Right lung (tissue), 5 donors: ENCODE data around the gene CYB5A. TPM values are rescaled to one million over a fixed set of nuclear protein-coding genes. Genes with fewer than 3 reads are reported as not detected.
A peak's percentile ranks its signal among the peaks of the same experiment; 100 is the strongest.

ENCODE experiments used
- DNase-seq, 2 donors: peaks; one replicate each; pipeline ENCODE4 v3.0.0-alpha.2; 2013
- polyA plus RNA-seq, 5 donors: library from polyadenylated mRNA; unstranded; fragments of 120-200 nt; gene quantifications; one replicate each; pipeline versions ENCODE4 v1.2.1 to v1.2.3, GENCODE V29; 2013; ENCODE audit warnings: inconsistent platforms in 1 of 5, low replicate concordance in 1 of 5; ENCODE audit not compliant: insufficient read length in 5 of 5, insufficient read depth in 1 of 5

The CYB5A gene
- polyA plus RNA-seq, 5 donors, result 253 to 285 (median 268) TPM

DNA sequence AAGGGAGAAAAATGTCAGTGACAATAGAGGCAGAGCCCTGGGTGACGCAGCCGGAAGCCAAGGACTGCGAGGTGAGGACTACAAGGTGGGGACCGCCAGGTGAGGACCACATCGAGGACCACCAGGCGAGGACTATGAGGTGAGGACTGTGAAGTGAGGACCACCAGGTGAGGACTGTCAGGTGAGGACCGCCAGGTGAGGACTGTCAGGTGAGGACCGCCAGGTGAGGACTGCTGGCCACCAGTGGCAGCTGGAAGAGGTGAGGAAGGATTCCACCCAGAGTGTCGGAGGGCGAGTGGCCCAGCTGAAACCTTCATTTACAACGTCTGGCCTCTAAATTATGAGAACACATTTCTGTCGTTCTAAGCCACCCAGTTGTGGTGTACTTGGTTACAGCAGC, 41.6 kb downstream of the CYB5A start:
- DNase-seq, result no peak

DNA sequence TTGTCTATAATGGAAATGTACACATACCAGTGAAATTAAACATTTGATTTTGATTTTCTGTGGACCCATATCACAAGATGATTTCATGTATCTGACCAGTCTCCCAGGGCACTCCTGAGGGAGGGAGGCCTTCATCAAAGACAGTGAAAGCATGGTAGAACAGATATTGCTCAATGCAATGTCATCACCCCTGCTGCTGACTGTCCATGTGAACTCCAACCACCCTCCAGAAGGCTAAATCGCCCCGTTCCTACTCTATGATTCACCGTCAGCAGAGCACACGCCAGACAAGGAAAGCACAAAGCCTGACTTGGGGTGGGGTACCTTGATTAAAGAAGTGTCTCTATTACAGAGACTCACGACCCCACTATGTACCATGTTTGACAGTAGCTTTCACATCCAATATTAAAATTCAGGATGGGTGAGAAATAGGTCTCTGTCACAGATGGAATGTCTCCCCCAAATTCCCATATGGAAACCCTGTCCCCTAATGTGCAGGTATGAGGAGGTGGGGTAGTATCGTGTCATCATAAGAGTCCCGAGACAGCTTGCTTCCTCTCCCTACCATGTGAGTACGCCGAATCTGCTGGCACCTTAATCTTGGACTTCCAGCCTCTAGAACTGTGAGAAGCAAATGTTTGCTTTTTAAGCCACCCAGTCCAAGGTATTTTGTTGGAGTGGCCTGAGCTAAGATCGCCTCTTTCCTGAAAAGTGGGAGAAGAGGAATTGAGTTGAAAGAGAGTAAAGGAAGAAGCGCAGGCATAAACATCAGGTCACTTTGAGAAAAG, 42.4 kb downstream of the CYB5A start:
- DNase-seq, result no peak

- no peak for DNase-seq
Measured at GRCh38 chr18:74248595-74248994, 43.2 kb downstream of the CYB5A start.

DNA sequence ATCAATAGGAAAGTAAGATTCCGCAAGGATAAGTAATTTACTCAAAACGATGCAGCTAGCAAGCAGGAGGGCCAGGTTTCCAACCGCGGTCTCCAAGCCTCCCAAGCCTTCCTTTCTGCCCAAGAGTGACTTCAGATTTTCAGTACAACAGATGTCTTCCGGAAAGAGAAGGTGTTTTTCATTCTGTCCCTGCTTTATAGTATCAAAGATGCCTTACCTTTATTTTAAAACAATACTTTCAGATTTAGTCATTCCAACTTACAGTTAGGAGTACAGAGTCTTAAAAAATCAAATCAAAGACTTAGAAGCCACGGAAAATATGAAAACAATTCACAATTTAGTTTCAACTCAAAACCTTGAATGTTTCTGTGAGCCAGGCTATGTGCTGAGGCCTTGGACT, 43.6 kb downstream of the CYB5A start:
- DNase-seq, result no peak

DNA sequence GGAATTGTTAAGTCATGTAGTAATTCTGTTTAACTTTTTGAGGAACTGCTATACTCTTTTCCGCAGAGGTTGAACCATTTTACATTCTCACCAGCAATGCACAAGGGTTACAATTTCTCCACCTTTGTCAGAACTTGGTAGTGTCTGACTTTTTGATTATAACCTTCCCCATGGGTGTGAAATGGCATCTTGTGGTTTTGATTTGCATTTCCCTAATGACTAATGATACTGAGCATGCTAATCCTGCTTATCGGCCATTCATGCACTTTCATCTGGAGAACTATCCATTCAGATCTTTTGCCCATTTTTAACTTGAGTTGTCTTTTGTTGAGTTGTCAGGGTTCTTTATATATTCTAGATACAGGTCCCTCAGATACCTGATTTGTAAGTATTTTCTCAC, 47.2 kb downstream of the CYB5A start:
- DNase-seq, result no peak

GRCh38 chr18:74243127-74243526, 48.6 kb downstream of the CYB5A start:
- no peak for DNase-seq

DNA sequence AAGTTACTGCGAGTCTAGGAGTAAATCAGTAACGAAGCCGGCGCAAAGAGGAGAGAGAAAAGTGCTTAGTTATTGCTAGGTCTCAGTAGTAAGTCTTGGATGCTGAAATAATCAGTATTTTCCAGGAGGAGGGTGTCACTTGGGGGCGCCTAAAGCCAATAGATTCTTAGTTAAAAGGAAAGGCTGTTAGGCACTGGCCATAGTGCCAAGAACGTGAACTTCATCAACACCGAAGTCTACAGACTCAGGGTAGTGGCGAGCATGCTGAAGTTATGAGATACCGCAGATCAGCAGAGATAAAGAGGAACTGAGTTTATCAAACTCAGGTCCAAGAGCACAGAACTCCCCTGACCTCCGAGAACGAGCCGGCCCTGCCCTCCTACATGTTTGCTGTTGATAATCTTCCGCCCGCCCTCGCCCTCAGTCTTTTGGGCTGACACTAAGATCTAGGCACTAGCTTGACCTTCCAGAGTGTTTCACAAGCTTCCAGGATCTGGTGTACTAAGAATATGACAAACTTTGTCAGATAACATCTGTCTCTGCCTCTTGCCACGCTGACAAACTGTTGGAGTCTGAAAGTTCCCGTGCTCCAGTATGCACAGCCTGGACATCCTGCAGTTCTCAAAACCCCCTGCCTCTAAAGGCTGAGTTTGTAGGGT, 49.2 kb downstream of the CYB5A start:
- no peak for DNase-seq

DNA sequence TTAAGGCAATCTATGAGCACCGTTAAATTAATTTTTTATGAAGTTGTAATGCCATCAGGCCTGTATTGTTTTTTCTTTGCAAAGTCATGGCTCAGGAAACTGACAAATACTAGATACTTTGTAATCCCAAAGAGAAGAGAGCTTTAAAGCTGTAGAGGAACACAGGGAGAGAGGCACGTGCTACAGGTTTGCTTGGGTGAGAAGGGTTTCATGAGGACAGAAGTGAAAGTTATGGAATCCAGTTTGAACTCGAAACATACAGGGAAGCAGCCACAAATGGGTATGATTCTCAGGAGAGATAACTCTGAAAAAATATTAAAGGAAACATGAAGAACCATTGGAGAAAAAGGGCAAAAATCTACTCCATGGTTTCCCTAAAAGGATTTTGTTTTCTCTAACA, 49.8 kb downstream of the CYB5A start:
- no peak for DNase-seq

- DNase-seq, result no peak
Measured at GRCh38 chr18:74241426-74241825, 50.3 kb downstream of the CYB5A start.

GRCh38 chr18:74239567-74239966, 52.2 kb downstream of the CYB5A start:
- DNase-seq, result no peak

GRCh38 chr18:74234326-74235171, 57.2 kb downstream of the CYB5A start:
- peak; percentile 55 to 68 for DNase-seq

DNA sequence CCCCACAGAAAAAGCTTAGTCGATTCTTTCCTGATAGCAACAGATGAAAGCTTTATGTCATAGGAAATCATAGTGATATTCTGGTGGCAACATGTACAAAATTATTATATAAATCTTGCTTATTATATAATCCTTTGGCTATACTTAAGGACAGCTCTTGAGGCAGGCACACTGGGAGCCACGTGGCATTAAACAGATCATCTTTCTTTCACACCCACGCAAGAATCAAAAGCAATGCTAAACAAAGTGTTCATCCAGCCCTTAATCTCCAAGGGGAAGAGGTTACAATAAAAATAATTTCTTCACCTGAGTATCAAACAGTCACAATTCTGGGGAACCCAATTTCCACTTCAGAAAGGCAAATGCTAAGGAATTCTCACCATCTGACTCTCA, 57.8 kb downstream of the CYB5A start:
- no peak for DNase-seq

DNA sequence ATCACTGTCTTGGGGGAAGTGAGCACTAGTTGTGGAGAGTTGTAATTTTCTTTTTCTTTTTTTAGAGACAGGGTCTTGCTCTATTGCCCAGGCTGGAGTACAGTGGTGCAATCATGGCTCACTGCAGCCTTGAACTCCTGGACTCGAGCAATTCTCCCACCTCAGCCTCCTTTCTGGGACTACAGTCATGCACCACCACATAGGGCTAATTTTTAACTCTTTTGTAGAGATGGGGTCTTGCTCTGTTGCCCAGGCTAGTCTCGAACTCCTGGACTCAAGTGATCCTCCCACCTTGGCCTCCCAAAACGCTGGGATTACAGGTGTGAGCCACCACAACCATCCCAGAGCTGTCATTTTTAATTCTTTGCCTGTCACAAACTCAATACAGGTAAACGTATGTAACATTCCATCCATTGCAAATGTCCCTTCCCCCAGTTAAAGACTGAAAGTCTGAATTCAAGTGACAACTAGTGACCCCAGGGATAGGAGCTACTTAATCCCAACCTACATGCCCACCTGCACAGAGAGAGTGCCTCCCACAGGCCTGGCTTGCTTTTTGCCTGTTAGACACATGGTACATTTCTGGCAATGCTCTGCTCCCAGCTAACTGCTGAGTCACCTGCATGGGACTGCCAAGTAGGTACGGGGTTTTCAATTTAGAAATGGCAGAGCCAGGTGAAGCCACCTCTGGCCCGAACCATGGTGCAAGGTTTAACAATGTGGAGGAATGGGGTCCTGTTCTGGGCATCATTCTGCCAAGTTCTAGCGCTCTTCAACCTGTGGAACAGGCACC, 60.6 kb downstream of the CYB5A start:
- DNase-seq, result no peak

GRCh38 chr18:74229891-74230290, 61.9 kb downstream of the CYB5A start:
- DNase-seq, result no peak

GRCh38 chr18:74229005-74229404, 62.8 kb downstream of the CYB5A start:
- DNase-seq, result no peak

DNA sequence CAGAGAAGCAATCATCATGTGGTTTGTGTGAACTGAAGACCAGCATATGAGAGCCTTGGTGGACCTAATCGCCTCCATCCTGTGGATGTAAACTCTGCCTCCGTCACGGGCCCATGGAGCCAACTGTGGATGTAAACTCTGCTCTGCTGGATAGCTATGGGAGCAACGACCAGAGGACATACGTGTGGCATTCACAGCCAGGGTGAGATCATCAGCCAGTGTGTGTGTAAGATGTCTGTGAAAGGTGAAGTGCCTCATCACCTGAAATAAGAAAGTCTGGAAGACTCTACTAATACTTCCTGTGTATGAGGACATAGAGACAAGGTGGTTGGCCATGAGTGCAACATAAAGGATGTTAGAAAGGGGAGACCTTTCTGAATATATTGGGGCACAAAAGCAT, 63.5 kb downstream of the CYB5A start:
- DNase-seq, result no peak

DNA sequence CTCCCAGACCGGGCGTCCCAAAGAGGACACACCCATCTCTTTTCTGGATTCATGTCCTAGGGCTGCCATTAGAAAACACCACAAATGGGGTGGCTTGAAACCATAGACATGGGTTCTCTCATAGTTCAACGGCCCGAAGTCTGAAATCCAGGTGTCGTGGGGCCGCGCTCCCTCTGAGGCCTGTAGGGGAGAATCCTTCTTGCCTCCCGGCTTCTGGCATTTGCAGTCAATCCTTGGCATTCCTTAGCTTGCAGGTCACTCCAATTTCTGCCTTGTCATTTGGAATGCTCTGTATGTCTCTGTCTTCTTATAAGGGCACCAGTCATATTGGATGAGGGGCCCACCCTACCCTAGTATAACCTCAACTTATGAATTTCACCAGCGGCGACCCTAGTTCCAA, 65.1 kb downstream of the CYB5A start:
- DNase-seq, result no peak

DNA sequence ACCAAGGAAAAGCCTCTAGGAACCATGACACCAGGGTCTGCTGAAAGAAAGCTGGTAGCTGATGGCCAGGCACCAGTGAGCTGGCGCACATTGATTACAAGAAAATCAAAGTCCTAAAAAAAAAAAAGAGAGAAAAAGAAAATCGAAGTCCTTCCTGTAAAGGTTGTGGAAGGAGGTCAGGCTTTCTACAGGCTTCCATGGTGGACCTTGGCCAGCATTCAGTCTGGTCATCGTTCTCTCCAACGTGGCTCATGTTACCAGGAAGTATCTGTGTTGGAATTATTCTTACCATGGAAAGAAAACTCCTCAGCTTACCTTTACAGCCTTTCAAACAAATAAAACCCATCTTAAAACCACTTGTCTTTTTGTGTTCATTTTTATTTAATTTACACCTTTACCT, 65.6 kb downstream of the CYB5A start:
- DNase-seq, result no peak

GRCh38 chr18:74225193-74225840, 66.4 kb downstream of the CYB5A start:
- no peak for DNase-seq

- DNase-seq, result no peak
Measured at GRCh38 chr18:74222710-74223494, 68.9 kb downstream of the CYB5A start.
